Smooth muscle cell (in vitro differentiated cells): ENCODE results near the gene ADD1. TPM values are rescaled to one million over a fixed set of nuclear protein-coding genes. Genes with fewer than 3 reads are reported as not detected.
A peak's percentile ranks its signal among the peaks of the same experiment; 100 is the strongest.
"Not testable (repeated sequence)": the region's sequence is repeated elsewhere in the genome, so short reads cannot be mapped to it uniquely, and the experiment has no call there.

Source experiments
- DNase-seq: peaks from one replicate; lab custom pipeline; 2025; ENCODE audit not compliant: unreplicated experiment; lab: John Stamatoyannopoulos, UW
- H2AFZ ChIP-seq: fragments of 200-600 bp; sonication (generic); 2 replicates; pipeline ENCODE4 v1.6.0; 2016; ENCODE audit warnings: antibody characterized with exemption, low read depth, mild to moderate bottlenecking
- H3F3A ChIP-seq: fragments of 200-600 bp; sonication (generic); 2 replicates; pipeline ENCODE4 v1.6.0; 2017; ENCODE audit warnings: antibody characterized with exemption, low read depth
- H3K27ac ChIP-seq: fragments of 200-600 bp; sonication (generic); 2 replicates; pipeline ENCODE4 v1.5.1; 2016; ENCODE audit warnings: low read depth, mild to moderate bottlenecking
- H3K27me3 ChIP-seq: fragments of 200-600 bp; sonication (generic); 2 replicates; pipeline ENCODE4 v1.6.1; 2016; ENCODE audit warnings: low read depth, mild to moderate bottlenecking
- H3K36me3 ChIP-seq: fragments of 200-600 bp; sonication (generic); 2 replicates; pipeline ENCODE4 v1.5.1; 2016; ENCODE audit warnings: low read depth
- H3K4me1 ChIP-seq: fragments of 200-600 bp; sonication (generic); 2 replicates; pipeline ENCODE4 v1.5.1; 2016; ENCODE audit warnings: low read depth
- H3K4me2 ChIP-seq: fragments of 200-600 bp; sonication (generic); 2 replicates; pipeline ENCODE4 v1.6.0; 2016; ENCODE audit warnings: mild to moderate bottlenecking
- H3K4me3 ChIP-seq: fragments of 200-600 bp; sonication (generic); 2 replicates; pipeline ENCODE4 v1.5.1; 2016; ENCODE audit warnings: mild to moderate bottlenecking
- H3K79me2 ChIP-seq: fragments of 200-600 bp; sonication (generic); 2 replicates; pipeline ENCODE4 v1.6.0; 2016; ENCODE audit warnings: low read depth, mild to moderate bottlenecking
- H3K9ac ChIP-seq: fragments of 200-600 bp; sonication (generic); 2 replicates; pipeline ENCODE4 v1.6.0; 2016; ENCODE audit warnings: low read depth
- H3K9me3 ChIP-seq: fragments of 200-600 bp; sonication (generic); replicated peaks from 2 replicates; pipeline ENCODE4 v1.5.1; 2016; ENCODE audit warnings: low read depth
- H4K20me1 ChIP-seq: fragments of 200-600 bp; sonication (generic); 2 replicates; pipeline ENCODE4 v1.6.0; 2016; ENCODE audit warnings: low read depth
- CTCF ChIP-seq: fragments of 200-600 bp; sonication (generic); IDR thresholded peaks from 2 replicates; pipeline ENCODE4 v1.5.1; 2017; ENCODE audit warnings: borderline replicate concordance, mild to moderate bottlenecking, antibody characterized with exemption; ENCODE audit not compliant: insufficient read depth, poor library complexity, severe bottlenecking
- WGBS: methylation state at CpG from one replicate; pipeline ENCODE4 v1.1.7; 2016; ENCODE audit warnings: low lambda C conversion rate; 5-methylcytosine and 5-hydroxymethylcytosine counted together
- polyA plus RNA-seq: library from polyadenylated mRNA; unstranded; fragments of >200 nt; fragmentation: Nextera tagmentation; extraction: Ambion mirVana; gene quantifications from 2 replicates; pipeline ENCODE4 v1.2.1, GENCODE V29; 2016
- total RNA-seq: library from RNA; depleted of rRNA; stranded (reverse); fragments of >200 nt; gene quantifications from 2 replicates; pipeline ENCODE4 v1.2.3, GENCODE V29; 2014

The ADD1 gene
- total and polyA plus RNA-seq, 2 experiments from 2014 or later: 109 to 175 TPM

- H3F3A ChIP-seq: peaks cover 5% of the 10 kb centered on the region
- no peaks in the 10 kb centered on the region for H3K36me3 ChIP-seq
- H3K79me2 ChIP-seq: peaks cover 4% of the 10 kb centered on the region
- H3K27ac ChIP-seq: peak overlapping the region; percentile 87
- no peak overlapping the region for H3K4me2 ChIP-seq
- no peak for TF ChIP-seq CTCF
- H3K9me3 ChIP-seq: no peaks in the 10 kb centered on the region
- WGBS: 91% methylated on average over 12 of the region's 12 CpGs
- no peak overlapping the region for H3K4me3 ChIP-seq
- H3K27me3 ChIP-seq: no peaks in the 10 kb centered on the region
- DNase-seq: no peak
- H3K9ac ChIP-seq: no peak overlapping the region
- H4K20me1 ChIP-seq: peaks cover 18% of the 10 kb centered on the region
- H3K4me1 ChIP-seq: peaks cover 14% of the 10 kb centered on the region
- H2AFZ ChIP-seq: no peak overlapping the region
Measured at GRCh38 chr4:2937986-2938385, 94.3 kb downstream of the ADD1 start.

GRCh38 chr4:2938411-2938810, 94.8 kb downstream of the ADD1 start:
- H2AFZ ChIP-seq, H3K36me3 ChIP-seq, H3K27ac ChIP-seq, H3K9ac ChIP-seq, H3K27me3 ChIP-seq, H3F3A ChIP-seq, H3K4me2 ChIP-seq, DNase-seq, H3K79me2 ChIP-seq, H3K4me3 ChIP-seq, H3K9me3 ChIP-seq: not testable (repeated sequence)
- WGBS: 99% methylated on average over 10 of the region's 10 CpGs
- peaks cover 11% of the 10 kb centered on the region for H3K4me1 ChIP-seq
- peaks cover 18% of the 10 kb centered on the region for H4K20me1 ChIP-seq

- over 99% methylated on average over 14 of the region's 14 CpGs for WGBS
- Histone ChIP-seq H3K9me3 (no peaks in the 10 kb centered on the region), H3K36me3 (no peaks in the 10 kb centered on the region), H4K20me1 (peaks cover 18% of the 10 kb centered on the region), H3K9ac (no peak overlapping the region), H3K4me3 (no peak overlapping the region), H3K27ac (no peak overlapping the region), H3K4me2 (no peak overlapping the region), H3K4me1 (peaks cover 7% of the 10 kb centered on the region), H3F3A (peaks cover 5% of the 10 kb centered on the region), H3K27me3 (no peaks in the 10 kb centered on the region), H2AFZ (no peak overlapping the region), H3K79me2 (peaks cover 4% of the 10 kb centered on the region)
- DNase-seq: no peak
- TF ChIP-seq CTCF: no peak
Measured at GRCh38 chr4:2938906-2939305, 95.3 kb downstream of the ADD1 start.

GRCh38 chr4:2939383-2940243, 96.0 kb downstream of the ADD1 start:
- WGBS: 96% methylated on average over 30 of the region's 30 CpGs
- H3K36me3 ChIP-seq: no peaks in the 10 kb centered on the region
- no peak overlapping the region for H2AFZ ChIP-seq
- H3K27me3 ChIP-seq: no peaks in the 10 kb centered on the region
- H3K79me2 ChIP-seq: peaks cover 4% of the 10 kb centered on the region
- no peak for TF ChIP-seq CTCF
- peaks cover 5% of the 10 kb centered on the region for H3F3A ChIP-seq
- no peak overlapping the region for H3K27ac ChIP-seq
- H4K20me1 ChIP-seq: peaks cover 18% of the 10 kb centered on the region
- DNase-seq: no peak
- H3K9me3 ChIP-seq: no peaks in the 10 kb centered on the region
- H3K4me3 ChIP-seq: no peak overlapping the region
- H3K4me2 ChIP-seq: no peak overlapping the region
- H3K9ac ChIP-seq: no peak overlapping the region
- H3K4me1 ChIP-seq: peaks cover 7% of the 10 kb centered on the region
